ENCODE measurements around the gene STK38.
"Not testable (repeated sequence)": the region's sequence is repeated elsewhere in the genome, so short reads cannot be mapped to it uniquely, and the experiment has no call there.

The STK38 gene

DNA sequence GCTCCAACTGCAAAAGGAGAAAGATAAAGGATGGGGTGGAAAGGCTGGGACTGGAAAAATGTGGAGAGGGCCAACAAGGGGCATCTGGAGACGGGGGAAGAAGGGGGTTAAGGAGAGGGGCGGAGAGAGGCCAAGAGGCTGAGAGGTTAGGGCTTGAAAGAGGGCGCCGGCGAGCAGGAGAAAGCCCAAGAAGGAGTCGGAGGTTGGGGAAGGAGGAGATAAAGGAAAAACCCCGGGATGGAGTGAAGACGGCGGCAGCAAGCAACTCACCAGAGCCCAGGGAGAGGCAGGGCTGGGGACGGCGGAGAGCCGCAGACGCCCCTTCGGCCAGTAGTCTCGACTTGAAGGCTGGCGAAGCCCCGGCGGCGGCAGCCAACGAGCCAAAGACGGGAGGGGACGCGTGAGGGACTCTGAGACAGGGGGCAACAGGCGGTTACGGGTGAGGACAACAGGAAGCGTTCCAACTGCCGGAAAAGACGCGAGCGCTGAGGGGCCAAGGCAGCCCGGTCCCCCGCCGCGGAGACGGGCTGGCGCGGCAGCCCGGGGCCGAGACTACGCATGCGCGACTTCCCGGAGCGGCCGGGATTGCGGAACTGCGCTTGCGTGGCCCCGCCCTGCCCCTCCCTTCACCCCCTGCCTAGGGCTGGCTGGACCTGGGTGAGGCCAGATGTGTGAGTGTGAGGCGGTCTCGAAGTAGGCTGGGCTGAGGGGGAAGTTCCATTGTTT, at the start of gene STK38:
Gene STK38, minus strand, starts transcription at position 560 of the 726 bp plus-strand sequence. CDS start 7,277 bp downstream, outside the sequence.
- peak; percentile 50 for DNase-seq

DNA sequence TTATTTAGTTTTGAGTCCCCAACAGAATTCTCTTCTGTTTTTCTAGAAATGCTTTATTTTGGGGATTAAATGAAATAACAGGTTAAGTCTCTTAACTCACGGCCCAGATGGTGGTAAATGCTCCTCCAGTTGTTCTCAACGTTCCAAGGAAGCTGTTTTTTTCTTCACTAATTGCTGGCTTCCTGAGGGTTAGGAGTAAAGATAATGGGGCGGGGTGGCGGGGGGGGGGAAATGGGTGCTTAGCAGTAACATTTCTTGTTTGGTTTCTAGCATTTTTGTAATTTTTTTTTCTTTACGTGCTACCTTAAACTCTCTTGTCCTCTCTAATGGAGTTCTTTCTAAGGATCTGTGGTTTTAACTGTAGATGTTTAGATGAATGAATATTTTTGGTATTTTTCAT, 49.1 kb upstream of the STK38 start:
- DNase-seq: no peak

DNA sequence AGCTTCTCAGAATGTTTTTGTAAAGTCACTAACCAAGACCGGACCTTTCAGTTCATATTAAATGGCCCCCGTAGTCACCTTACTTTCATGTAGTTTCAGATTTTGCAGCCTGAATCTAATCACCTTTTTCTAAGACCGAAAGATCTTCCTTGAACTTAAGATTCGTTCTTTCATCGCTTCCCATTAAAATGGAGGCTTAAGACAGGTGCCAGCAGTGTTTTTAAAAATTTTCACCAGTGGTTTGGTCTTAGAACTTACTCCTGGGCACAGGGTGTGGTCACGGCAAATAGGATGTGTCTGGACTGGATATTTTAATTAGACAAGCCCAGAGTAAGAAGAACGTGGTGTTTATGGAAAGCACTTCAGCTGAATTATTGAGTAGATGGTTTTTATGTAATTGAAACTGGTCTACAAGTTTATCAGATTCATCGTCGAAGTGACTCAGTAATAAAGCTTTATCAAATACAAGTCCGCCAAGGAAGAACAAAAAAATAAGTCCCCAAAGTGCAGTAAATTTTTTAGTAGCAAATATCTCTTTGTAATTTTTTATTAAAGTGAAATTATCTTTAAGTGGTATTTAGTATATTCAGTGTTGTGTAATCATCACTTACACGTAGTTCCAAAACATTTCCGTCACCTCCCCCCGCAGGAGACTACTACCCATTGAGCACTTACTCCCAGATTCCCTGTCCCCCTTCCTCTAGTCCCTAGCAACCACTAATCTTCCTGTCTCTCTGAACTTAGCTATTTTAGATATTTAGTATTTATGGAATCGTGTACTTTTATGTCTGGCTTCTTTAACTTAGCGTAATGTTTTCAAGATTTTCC, 47.8 kb upstream of the STK38 start:
- no peak for DNase-seq

DNA sequence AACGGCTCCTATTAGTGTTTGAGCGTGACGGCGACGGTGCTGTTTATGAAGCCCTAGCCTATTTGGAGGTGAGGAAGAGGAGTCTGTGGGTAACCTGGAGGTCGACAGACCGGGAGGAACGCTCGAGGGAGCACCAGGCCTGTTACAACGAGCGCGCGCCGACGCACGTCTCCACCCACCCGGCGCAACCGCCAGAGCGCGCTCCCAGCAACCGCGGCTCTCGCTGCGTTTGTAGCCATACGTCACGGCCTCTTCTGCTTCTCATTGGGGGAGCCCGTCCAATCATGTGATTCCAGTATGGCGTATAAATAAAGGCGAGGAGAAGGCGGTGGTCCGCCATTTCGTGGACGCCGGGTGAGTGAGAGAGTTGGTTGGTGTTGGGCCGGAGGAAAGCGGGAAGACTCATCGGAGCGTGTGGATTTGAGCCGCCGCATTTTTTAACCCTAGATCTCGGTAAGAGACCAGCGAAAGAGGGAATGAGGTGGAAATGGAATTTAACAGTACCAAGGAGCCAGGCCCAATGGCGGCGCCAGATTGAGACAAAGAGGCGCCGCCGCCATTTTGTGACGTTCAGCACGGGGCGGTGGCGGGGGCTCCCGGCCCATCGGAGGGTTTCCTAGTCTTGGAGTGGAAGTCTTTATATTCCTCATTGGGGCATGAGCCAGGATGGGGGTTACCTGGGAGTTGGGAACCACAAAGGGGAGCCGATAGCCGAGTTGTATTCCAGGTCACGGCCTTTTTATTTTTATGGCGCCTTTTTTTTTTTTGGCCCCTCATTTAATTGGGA, 46.9 kb upstream of the STK38 start, which contains the start of gene SRSF3:
Gene SRSF3, plus strand, starts transcription at position 334 of the 787 bp plus-strand sequence. CDS start 2,401 bp downstream, outside the sequence.
- peak; percentile 98 for DNase-seq

DNA sequence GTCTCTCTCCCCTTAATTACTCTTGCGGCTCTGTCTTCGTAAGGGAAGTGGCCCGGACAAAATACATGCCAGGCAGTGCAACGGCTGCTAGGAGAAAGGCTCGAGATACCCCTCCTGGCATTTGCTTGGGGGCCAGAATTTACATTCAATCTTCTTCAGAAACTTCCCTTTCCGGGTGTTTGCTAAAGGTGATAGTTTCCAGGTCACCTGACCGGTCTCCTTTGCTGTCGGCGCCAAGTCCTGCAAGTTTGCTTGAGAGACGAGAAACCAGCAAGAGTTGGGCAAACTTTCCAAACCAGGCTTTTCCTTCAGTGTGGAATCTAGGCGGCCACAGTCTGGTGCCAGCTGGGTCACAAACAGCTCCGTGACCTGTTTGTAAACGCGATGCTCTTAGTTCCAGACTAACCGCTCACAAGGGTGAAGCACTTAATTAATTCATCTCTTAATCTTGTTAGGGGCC, 46.3 kb upstream of the STK38 start:
- DNase-seq: peak; percentile 84

DNA sequence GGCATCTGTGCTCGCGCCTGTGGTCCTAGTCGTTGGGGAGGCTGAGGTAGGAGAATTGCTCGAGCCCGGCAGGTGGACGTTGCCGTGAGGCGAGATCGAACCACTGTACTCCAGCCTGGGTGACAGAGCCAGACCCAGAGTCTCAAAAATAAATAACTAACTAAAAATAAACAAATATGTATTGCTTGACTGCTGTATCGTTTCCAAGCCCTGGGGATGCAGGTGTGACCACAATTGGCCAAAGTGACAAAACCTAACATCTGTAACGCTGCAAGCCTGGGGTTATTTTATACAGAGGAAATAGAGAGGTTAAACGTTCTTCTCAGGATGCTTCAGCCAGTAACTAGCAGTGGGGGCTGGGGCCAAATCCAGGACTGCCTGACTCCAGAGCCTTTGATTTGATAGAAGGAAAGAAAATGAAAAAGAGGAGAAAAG, 45.0 kb upstream of the STK38 start:
- DNase-seq: no peak

DNA sequence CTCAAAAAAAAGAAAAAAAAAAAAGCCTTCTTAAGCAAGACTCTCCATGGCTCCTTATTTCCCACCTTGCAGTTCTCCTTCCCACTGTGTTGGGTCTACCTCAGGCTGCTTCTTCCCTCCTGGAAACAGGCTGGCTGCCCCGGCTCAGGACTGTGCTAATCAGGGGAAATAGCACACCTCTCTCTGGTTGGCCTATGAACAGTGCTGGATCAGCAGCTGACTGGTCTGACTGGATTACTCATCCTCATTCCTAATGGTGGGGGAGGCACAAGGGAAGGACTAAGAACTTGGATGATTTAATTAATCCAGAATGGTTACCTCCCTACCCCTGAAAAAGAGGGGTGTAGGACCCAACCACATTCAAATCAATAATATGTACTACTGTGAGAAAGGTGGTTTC, 43.0 kb upstream of the STK38 start:
- DNase-seq: no peak

DNA sequence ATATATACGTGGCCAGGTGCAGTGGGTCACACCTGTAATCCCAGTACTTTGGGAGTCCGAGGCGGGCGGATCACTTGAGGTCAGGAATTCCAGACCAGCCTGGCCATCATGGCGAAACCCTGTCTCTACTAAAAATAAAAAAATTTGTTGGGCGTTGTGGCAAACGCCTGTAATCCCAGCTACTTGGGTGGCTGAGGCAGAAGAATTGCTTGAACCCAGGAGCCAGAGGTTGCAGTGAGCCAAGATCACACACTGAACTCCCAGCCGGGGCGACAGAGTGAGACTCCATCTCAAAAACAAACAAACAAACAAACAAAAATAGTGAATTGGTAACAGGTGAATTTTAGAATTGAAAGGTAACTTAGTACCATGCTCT, 41.7 kb upstream of the STK38 start:
- not testable (repeated sequence) for DNase-seq

DNA sequence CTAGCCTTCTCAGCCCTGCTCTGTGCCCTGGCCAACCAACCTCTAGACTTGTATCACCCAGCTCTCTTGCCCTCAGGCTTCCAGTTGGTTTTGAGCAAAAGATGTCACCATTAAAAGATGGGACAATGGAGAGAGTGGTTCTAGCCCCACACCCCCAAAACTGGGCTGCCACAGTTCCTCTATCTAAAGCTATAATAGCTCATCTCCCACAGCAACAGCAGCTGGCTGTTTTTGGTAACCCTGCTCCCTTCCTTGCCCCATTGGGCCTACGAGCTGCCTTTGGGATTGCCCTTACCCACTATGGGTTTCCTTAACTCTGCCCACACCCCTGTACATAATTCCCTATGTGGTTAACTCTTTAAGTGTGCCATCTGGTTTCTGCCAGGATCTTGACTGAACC, 39.3 kb upstream of the STK38 start:
- DNase-seq: no peak

DNA sequence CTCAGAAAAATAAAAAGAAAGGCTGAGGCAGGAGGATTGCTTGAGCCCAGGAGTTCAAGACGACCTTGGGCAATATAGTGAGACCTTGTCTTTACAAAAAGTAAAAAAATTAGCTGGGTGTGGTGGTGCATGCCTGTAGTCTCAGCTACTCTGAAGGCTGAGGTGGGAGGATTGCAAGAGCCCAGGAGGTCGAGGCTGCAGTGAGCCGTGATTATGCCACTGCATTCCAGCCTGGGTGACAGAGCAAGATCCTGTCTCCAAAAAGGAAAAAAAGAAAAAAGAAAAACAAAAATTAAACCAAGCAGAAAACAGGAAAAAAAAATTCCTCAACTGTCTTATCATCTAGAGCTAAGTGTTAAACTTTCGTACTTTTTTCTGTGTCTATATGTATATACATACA, 34.4 kb upstream of the STK38 start:
- no peak for DNase-seq

DNA sequence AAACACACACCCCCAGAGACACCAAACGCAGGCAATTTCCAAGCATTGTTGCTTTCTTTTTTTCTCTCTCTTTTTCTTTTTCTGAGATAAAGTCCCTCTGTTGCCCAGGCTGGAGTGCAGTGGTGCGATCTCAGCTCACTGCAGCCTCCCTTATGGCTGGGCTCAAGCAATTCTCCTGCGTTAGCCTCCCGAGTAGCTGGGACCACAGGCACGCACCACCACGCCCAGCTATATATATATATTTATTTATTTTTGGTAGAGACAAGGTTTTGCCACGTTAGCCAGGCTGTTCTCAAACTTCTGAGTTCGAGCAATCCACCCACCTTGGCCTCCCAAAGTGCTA, 32.9 kb upstream of the STK38 start:
- DNase-seq: no peak

DNA sequence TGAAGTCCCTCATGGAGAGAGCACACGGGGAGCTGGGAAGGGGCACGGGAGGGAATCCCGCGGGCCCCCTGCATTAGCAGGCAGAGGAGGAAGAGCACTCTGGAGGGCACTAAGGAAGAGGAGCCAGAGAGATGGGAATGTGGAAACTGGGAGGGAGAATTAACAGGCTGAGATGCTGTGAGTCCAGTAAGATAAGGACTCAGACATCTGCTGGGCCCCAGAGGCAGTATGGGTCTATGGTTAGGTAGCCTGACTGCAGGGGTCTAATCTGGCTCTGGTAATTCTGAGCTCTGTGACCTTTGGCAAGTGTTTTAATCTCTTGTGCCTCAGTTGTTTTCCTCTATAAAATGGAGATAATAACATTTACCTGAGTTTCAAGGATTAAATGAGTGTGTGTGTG, 31.2 kb upstream of the STK38 start:
- DNase-seq: no peak

DNA sequence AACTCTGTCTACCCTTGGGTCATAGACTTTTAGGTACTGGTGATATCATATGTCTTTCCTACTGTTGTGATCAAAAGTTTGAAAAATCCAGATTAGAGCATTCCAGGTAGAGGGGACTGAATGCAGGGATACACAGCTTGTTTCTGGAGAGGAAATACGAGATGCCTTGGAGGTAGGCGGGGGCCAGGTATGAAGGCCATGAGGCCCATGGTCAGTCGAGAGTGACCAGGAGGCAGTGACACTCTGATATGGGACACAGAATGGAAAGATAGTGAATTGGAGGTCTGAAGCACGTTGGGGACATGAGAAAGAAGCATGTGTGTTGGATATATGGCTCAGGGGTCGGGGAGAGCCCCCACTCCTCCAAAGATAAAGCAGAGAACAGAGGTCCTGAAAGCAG, 30.8 kb upstream of the STK38 start:
- no peak for DNase-seq

DNA sequence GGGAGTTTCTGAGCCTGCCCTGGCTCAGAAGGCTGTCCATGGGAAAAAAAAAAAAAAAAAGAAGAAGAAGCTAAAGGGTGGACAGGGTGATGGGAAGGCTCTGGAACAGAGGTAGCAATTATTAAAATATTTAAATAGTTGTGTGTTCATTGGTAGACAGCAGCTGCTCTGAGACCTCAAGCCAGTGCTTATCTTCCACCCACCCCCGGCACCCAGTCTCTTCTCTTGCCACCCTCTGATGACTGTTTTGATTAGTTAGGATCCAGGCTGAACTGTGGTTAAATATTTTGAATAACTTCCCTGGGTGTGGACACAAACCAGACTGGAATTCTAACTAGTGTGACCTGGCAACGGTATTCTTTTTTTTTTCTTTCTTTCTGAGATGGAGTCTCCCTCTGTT, 30.0 kb upstream of the STK38 start:
- DNase-seq: no peak

DNA sequence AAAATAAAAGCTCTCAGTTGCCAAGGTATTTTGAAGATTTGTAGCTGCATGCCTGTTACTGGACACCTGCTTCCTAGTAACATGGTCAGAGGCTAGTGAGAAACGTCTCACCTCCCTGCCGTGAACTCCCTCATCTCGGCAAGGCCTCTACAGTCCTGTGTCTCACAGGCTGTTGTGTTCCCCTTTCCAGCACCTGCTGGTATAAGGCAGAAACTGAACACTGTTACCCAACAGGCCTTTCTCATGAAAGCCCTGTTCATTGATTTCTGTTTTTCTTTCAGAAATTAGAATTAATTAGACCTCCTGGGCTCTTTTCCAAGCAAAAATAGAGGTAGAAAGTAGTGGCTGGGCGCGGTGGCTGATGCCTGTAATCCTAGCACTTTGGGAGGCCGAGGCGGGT, 29.3 kb upstream of the STK38 start:
- no peak for DNase-seq

DNA sequence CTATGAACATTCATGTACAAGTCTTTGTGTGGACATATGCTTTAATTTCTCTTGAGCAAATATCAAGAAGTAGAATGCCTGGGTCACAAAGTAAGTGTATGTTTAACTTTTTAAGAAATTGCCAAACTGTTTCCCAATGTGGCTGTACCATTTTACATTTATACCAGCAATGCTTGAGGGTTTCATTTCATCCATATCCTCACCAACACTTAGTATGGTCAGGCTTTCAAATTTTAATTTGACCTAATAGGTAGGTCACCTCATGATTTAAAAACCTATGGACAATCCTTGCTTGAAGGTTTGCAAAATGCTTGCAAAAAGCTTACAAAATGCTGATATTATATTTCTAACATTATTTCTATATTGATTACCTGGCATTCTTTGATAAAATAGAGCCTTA, 27.4 kb upstream of the STK38 start:
- no peak for DNase-seq

DNA sequence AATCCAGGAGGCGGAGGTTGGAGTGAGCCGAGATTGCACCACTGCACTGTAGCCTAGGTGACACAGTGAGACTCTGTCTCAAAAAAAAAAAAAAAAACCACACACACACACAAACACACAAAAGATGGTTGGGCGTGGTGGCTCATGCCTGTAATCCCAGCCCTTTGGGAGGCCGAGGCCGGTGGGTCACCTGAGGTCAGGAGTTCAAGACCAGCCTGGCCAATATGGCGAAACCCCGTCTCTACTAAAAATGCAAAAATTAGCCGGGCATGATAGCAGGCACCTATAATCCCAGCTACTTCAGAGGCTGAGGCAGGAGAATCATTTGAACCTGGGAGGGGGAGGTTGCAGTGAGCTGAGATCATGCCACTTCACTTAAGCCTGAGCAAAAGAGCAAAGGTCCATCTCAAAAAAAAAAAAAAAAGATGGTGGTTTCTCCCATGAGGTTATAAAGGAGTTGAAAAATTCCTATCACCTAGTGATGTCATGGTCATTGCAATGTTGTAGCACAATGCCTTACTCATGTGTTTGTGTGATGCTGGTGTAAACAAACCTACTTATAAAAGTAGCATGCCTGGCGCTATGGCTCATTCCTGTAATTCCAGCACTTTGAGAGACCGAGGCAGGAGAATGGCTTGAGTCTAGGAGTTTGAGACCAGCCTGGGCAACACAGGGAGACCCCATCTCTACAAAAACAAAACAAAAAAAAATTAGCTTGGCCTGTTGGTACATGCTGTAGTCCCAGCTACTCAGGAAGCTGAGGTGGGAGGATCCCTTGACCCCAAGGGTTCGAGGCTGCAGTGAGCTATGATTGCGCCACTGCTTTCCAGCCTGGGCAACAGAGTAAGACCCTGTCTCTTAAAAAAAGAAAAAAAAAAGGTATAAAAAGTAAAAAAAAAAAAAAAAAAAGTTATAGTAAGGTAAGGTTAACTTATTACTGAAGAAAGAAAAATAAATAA, 25.4 kb upstream of the STK38 start:
- not testable (repeated sequence) for DNase-seq

DNA sequence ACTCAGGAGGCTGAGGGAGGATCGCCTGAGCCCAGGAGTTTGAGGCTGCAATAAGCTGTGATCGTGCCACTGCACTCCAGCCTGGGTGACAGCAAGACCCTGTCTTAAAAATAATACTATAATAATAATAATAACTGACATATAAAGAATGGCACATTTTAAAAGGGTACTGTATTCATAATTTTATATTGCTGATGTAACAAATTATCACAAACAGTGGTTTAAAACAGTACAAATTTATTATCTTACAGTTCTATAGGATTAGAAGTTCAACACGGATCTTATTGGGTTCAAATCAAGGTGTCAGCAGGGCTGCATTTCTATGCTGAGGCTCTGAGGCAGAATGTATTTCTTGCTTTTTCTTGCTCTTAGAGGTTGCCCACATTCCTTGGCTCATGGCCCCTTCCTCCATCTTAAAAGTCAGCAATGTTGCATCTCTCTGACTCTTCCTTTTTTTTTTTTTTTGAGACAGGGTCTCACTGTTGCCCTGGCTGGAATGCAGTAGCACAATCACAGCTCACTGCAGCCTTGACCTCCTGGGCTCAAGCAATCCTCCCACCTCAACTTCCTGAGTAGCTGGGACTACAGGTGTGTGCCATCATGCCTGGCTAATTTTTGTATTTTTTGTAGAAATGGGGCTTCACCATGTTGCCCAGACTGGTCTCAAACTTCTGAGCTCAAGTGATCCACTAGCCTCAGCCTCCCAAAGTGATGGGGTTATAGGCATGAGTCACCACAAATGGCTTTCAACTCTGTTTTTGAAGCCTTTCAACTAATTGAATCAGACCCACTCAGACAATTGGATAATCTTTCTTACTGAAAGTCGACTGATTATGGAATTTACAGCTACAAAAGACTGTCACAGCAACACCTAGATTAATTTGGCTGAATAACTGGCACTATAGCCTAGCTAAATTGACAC, 24.1 kb upstream of the STK38 start:
- DNase-seq: no peak

DNA sequence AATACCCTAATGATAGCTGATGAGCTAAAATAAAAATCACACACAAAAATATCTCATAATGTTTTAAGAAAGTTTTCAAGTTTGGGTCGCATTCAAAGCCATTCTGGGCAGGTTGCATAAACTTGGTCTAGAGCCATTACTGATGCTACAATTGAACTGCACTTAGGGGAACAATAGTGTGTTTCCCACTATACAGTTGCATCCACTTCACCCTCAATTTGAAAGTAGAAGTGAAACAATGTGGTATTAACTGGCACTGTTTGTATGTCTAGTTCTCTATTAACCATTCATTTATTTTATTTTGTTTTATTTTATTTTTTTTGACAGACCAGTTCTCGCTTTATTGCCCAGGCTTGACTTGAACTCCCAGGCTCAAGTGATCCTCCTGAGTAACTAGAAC, 23.0 kb upstream of the STK38 start:
- DNase-seq: no peak

DNA sequence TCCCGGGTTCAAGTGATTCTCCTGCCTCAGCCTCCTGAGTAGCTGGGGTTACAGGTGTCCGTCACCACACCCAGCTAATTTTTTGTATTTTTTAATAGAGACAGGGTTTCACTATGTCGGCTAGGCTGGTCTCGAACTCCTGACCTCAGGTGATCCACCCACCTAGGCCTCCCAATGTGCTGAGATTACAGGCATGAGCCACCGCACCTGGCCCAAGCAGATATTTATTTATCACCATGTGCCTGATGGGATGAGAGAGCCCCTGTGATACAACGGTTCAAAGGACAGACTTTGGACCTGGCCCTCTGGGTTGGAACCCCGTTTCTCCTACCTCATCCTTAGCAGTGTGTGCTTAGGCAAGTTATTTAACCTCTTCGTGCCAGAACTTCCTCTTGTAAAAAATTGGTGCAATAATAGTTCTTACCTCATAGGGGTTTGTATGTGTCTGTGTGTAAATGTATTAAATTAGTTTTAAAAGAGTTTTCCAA, 19.2 kb upstream of the STK38 start:
- no peak for DNase-seq

DNA sequence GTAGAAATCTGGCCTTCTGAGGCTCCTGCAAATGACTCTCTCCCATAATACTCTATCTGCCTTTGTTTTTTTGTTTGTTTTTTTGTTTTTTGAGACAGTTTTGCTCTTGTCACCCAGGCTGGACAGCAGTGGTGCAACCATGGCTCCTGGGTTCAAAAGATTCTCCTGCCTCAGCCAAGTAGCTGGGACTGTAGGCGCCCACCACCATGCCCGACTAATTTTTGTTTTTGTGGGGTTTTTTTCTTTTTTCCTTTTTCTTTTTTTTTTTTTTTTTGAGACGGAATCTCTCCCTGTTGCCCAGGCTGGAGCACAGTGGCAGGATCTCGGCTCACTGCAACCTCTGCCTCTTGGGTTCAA, 16.6 kb upstream of the STK38 start:
- DNase-seq: no peak
